Breast epithelium (tissue), 3 donors: ENCODE measurements around the gene SLC28A3.

Experiments
- CTCF ChIP-seq, 3 donors: fragments of 450-650 bp; IDR thresholded peaks; one replicate each; pipeline ENCODE4 v1.5.1; 2016 to 2017; ENCODE audit warnings: antibody characterized with exemption in 3 of 3, mild to moderate bottlenecking in 3 of 3, moderate library complexity in 3 of 3
- POLR2A ChIP-seq: fragments of 450-650 bp; IDR thresholded peaks from one replicate; pipeline ENCODE4 v1.6.1; 2016; ENCODE audit warnings: antibody characterized with exemption, mild to moderate bottlenecking, moderate library complexity
- POLR2AphosphoS5 ChIP-seq, 3 donors: sonication (generic); formaldehyde crosslinking; IDR thresholded peaks; one replicate each; pipeline ENCODE4 v1.6.1; 2017; ENCODE audit warnings: antibody characterized with exemption in 3 of 3

- no peak for TF ChIP-seq POLR2A
- no peak for TF ChIP-seq CTCF (IDR thresholded peaks at IDR 0.05)
- TF ChIP-seq POLR2AphosphoS5 (IDR thresholded peaks at IDR 0.05), result no peak
Observed at GRCh38 chr9:84266087-84266561, 74.4 kb downstream of the SLC28A3 start.
